C4-2B (cell line): ENCODE data around the gene ACOXL.

Experiments used
- CTCF ChIP-seq: fragments of 450-650 bp; conservative IDR thresholded peaks from 2 replicates; pipeline ENCODE4 v1.5.1; 2017; ENCODE audit warnings: mild to moderate bottlenecking
- ZFX ChIP-seq: fragments of 450-650 bp; IDR thresholded peaks from 2 replicates; pipeline ENCODE4 v1.6.1; 2017

- TF ChIP-seq CTCF, result no peak
- TF ChIP-seq ZFX, result no peak
These were observed 80.6 kb downstream of the ACOXL start for GRCh38 chr2:110812726-110813645.
